HFFc6 (cell line): Measurements from ENCODE around the gene DUSP16. TPM values are rescaled to one million over a fixed set of nuclear protein-coding genes. Genes with fewer than 3 reads are reported as not detected.

ENCODE experiments used
- DNase-seq: peaks from one replicate; pipeline ENCODE4 v3.0.0-alpha.2; 2018
- H3K27ac Mint-ChIP-seq: 2 replicates; pipeline ENCODE4 v1.8.0; 2020; ENCODE audit warnings: mild to moderate bottlenecking, mixed read lengths
- H3K27me3 Mint-ChIP-seq: 2 replicates; pipeline ENCODE4 v1.8.0; 2021; ENCODE audit warnings: mild to moderate bottlenecking, moderate library complexity, mixed read lengths; ENCODE audit not compliant: insufficient read depth
- H3K36me3 Mint-ChIP-seq: 2 replicates; pipeline ENCODE4 v1.8.0; 2021; ENCODE audit warnings: low read depth, mixed read lengths
- H3K4me1 Mint-ChIP-seq: 2 replicates; pipeline ENCODE4 v1.8.0; 2020; ENCODE audit warnings: low read depth, mixed read lengths
- H3K4me3 Mint-ChIP-seq: 2 replicates; pipeline ENCODE4 v1.8.0; 2020; ENCODE audit warnings: mild to moderate bottlenecking, moderate library complexity, mixed read lengths
- H3K9me3 Mint-ChIP-seq: 2 replicates; pipeline ENCODE4 v1.8.0; 2020; ENCODE audit warnings: mild to moderate bottlenecking, mixed read lengths
- CTCF ChIP-seq: fragments of 200-600 bp; sonication (generic); IDR thresholded peaks from 2 replicates; pipeline ENCODE4 v1.5.0; 2021; ENCODE audit warnings: antibody characterized with exemption, mild to moderate bottlenecking
- total RNA-seq, 6 experiments: library from RNA; stranded (reverse); fragmentation: NEBNext Ultra II Directional; extraction: Animal tissue kit (Norgen Biotek cat#: 25700); gene quantifications; 2 replicates in 1 of 6; 3 replicates in 5 of 6; pipeline ENCODE4 v1.2.3, GENCODE V29; 2021

Gene DUSP16
- total RNA-seq, 6 experiments from 2014 or later: 5.9 to 8.9 (median 7.4) TPM

DNA sequence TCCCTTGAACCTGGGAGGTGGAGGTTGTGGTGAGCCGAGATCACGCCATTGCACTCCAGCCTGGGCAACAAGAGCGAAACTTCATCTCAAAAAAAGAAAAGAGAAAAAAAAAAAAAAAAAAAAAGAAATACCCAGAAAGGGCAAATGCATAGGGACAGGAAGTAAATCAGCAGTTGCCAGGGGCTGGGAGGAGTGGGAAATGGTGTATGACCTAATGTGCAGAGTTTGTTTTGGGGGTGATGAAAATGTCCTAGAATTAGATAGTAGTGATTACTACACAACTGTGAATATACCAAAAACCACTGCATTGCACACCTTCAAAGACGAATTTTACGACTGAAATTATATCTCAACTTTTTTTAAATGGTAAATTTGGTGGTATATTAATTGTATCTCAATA lies 20.4 kb downstream of the DUSP16 start:
- H3K9me3 Mint-ChIP-seq: no peaks in the 10 kb centered on the region
- TF ChIP-seq CTCF: no peak
- H3K4me1 Mint-ChIP-seq: peaks cover 5% of the 10 kb centered on the region; the same call in 1 of the 2 replicates
- no peak overlapping the region for H3K27ac Mint-ChIP-seq
- H3K4me3 Mint-ChIP-seq: no peak overlapping the region
- H3K36me3 Mint-ChIP-seq: no peaks in the 10 kb centered on the region
- DNase-seq: no peak
- H3K27me3 Mint-ChIP-seq: no peaks in the 10 kb centered on the region

DNA sequence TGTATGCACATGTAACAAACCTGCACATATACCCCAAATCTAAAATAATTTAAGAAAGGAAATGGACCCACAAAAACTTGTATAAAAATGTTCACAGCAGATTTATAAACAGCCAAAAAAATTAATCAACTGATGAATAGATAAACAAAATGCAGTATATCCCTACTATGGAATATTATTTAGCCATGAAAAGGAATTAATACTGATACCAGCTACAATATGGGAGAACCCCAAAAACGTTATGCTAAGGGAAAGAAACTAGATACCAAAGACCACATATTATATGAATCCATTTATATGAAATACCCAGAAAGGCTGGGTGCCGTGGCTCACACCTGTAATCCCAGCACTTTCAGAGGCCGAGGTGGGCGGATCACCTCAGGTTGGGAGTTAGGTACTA lies 20.9 kb downstream of the DUSP16 start:
- Mint-ChIP-seq H3K27me3 (no peaks in the 10 kb centered on the region), H3K27ac (no peak overlapping the region), H3K9me3 (no peaks in the 10 kb centered on the region), H3K4me1 (peaks cover 5% of the 10 kb centered on the region; the same call in 1 of the 2 replicates), H3K36me3 (no peaks in the 10 kb centered on the region), H3K4me3 (no peak overlapping the region)
- no peak for TF ChIP-seq CTCF
- DNase-seq: no peak

DNA sequence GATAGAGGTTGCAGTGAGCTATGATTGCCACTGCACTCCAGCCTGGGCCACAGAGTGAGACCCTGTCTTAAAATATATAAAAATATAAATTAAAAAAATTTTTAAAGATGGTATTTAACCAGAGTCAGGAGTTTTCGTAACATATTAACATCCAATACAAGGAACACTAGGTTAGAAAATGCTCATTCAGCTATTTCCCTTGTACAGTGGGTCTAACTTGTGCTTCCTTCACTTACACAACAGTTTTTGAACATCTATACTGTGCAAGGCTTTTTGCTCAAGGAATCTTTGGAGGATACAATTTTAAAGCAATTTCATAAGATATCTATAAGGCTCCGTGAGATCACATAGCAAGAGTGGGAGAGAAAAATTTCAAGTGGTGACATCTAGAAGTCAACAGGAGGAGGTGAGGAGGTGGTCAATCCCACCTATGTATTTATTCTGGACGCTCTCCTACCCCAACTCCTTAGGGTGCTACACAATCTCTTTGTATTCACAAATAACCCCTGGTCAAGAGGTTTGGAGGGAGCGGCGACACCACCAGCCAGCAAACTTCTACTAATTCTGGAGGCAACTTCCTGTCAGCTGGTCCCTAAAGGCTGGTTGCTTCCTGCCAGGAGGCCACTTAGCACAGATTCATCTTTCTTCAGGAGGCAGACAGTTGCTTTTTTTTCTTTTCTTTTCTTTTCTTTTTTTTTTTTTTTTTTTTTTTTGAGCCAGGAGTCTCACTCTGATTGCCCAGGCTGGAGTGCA lies 22.2 kb downstream of the DUSP16 start:
- no peaks in the 10 kb centered on the region for H3K36me3 Mint-ChIP-seq
- H3K27ac Mint-ChIP-seq: no peak overlapping the region
- DNase-seq: no peak
- no peak for TF ChIP-seq CTCF
- no peaks in the 10 kb centered on the region for H3K27me3 Mint-ChIP-seq
- H3K4me1 Mint-ChIP-seq: peaks cover 5% of the 10 kb centered on the region; the same call in 1 of the 2 replicates
- no peak overlapping the region for H3K4me3 Mint-ChIP-seq
- no peaks in the 10 kb centered on the region for H3K9me3 Mint-ChIP-seq

- H3K27ac Mint-ChIP-seq: no peak overlapping the region
- H3K27me3 Mint-ChIP-seq: no peaks in the 10 kb centered on the region
- no peaks in the 10 kb centered on the region for H3K4me1 Mint-ChIP-seq
- H3K9me3 Mint-ChIP-seq: no peaks in the 10 kb centered on the region
- no peak overlapping the region for H3K4me3 Mint-ChIP-seq
- H3K36me3 Mint-ChIP-seq: no peaks in the 10 kb centered on the region
- no peak for DNase-seq
- no peak for TF ChIP-seq CTCF
Observed at GRCh38 chr12:12539028-12539810, 23.4 kb downstream of the DUSP16 start.

DNA sequence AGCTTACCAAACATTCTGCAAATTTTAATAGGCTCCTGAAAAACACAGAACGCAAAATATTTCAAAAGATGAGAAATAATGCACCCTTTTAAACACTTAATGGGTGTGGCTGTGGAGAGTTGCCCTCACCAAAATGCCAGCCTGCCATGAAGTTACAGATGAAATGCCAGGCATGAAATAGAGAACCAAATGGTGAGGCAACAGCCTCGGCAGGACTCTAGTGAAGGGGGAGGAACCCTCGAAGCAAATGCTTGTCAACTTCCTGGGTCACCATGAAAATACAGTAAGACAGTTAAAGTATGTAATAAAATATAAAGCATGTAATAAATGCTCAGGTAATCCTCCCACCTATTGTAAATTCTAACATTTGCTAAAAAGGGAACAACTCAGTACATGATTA lies 24.1 kb downstream of the DUSP16 start:
- Mint-ChIP-seq H3K4me3 (no peak overlapping the region), H3K9me3 (no peaks in the 10 kb centered on the region), H3K27me3 (no peaks in the 10 kb centered on the region), H3K27ac (no peak overlapping the region), H3K4me1 (no peaks in the 10 kb centered on the region), H3K36me3 (no peaks in the 10 kb centered on the region)
- no peak for DNase-seq
- TF ChIP-seq CTCF: no peak
